Hippocampal formation (tissue), 2 donors: ENCODE measurements around the gene ENTPD6.
"Not testable (repeated sequence)": the region's sequence is repeated elsewhere in the genome, so short reads cannot be mapped to it uniquely, and the experiment has no call there.

Source experiments
- DNase-seq, 2 donors: peaks; one replicate each; lab custom pipeline; 2025; lab: John Stamatoyannopoulos, UW

ENTPD6 gene

DNA sequence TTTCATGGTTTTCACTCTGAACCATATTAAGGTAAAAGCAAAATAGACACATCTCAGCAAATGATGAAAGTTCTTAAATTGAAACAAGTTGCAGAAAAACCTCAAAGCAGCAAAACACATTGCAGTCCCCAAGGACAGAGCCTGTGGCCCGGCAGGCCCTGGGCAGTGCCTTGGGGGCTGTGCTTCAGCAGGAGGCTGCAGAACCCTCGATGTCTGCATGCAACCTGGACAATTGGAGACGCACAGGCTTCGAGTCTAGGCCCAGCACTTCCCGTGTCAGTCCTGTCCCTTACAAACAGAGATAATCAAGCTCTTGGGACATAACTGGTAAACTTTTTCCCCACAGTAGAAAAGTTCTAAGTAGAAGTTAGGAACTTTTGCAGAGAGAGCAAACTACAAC is 61.6 kb downstream of the ENTPD6 start:
- DNase-seq, result no peak

GRCh38 chr20:25257756-25258475 is 62.4 kb downstream of the ENTPD6 start:
- DNase-seq, result no peak

GRCh38 chr20:25258476-25258805 is 62.9 kb downstream of the ENTPD6 start:
- no peak for DNase-seq

GRCh38 chr20:25258828-25259227 is 63.3 kb downstream of the ENTPD6 start:
- no peak for DNase-seq

- DNase-seq, result no peak
Observed at GRCh38 chr20:25259358-25259757, 63.8 kb downstream of the ENTPD6 start.

GRCh38 chr20:25259788-25260254 is 64.3 kb downstream of the ENTPD6 start:
- DNase-seq, result no peak

DNA sequence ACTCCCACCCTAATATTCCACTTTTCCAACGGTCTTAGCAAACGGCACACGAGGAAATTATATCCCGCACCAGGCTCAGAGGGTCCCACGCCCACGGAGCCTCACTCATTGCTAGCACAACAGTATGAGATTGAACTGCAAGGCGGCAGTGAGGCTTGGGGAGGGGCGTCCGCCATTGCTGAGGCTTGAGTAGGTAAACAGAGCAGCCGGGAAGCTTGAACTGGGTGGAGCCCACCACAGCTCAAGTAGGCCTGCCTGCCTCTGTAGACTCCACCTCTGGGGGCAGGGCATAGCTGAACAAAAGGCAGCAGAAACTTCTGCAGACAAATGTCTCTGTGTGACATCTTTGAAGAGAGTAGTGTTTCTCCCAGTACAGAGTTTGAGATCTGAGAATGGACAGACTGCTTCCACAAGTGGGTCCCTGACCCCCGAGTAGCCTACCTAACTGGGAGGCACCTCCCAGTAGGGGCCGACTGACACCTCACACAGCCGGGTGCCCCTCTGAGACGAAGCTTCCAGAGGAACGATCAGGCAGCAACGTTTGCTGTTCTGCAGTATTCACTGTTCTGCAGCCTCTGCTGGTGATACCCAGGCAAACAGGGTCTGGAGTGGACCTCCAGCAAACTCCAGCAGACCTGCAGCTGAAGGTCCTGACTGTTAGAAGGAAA is 65.4 kb downstream of the ENTPD6 start:
- DNase-seq, result not testable (repeated sequence)

DNA sequence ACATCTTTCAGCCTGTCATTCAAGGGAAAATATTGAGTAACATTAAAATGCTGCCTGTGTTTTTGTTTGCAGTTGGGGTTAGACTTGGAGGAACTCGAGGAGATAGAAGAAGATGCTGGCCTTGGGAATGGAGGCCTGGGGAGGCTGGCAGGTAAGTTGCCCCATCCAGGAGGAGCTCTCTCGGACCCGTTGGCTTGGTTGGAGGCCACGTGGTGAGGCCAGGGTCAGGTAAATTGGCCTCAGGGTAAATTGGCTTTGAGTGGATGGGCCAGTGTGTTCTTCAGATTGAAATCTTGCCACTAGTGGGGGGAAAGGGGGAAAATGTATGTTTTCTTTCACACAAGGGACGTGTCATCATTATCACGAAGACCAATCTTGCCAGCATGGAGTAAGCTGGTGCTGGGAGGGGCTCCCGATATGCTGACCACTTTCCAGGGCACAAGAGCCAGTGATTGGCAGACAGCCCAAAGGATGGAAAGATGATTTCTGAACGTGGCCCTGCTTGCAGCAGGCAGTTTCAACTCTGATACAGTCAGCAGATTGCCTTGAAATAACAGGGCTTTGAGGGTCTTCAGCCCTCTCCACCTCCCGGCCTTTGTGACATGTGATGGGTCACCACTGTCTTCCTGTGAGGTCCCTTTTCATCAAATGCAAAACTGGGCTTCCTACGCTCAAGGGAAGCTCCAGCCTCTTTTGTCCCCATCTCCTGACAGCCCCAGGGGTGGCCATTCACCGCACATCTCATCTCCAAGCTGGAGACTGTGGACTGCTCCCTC is 73.7 kb downstream of the ENTPD6 start:
- no peak for DNase-seq

GRCh38 chr20:25269833-25270170 is 74.3 kb downstream of the ENTPD6 start:
- no peak for DNase-seq

GRCh38 chr20:25270829-25271251 is 75.3 kb downstream of the ENTPD6 start:
- no peak for DNase-seq

DNA sequence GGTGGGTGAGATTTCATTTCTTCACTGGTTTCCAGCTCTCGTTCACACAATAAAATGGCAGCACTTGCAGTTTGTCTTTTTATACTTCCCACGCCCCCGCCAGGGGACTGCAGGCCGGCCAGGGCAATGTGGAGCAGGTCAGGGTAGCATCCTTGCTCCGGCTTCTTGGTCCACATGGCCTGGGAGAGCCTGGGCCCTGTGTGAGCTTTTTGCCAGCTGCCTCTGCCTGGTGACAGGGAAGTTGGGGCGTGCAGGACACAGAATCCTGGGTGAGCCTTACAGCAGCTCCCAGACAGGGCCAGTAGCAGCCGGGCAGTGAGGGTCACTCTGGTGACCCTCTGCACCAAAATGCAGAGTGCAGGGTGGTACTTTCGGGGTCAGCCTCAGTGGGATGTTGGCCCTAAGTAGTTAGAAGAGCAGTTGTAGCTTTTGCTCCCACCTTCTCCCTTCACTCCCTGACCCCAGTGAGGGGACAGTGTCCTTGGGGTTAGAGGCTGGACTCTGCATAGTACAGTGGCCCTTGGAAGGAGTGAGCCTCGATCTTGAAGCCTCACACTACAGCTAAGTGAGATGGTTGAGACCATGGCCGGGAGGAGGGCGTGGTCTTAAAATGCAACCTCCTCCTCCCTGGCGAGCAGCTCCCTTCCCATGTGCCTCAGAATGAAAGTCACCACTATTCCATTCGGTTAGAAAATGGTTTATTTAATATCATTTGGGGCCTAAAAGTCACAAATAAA is 76.1 kb downstream of the ENTPD6 start:
- DNase-seq, result no peak

DNA sequence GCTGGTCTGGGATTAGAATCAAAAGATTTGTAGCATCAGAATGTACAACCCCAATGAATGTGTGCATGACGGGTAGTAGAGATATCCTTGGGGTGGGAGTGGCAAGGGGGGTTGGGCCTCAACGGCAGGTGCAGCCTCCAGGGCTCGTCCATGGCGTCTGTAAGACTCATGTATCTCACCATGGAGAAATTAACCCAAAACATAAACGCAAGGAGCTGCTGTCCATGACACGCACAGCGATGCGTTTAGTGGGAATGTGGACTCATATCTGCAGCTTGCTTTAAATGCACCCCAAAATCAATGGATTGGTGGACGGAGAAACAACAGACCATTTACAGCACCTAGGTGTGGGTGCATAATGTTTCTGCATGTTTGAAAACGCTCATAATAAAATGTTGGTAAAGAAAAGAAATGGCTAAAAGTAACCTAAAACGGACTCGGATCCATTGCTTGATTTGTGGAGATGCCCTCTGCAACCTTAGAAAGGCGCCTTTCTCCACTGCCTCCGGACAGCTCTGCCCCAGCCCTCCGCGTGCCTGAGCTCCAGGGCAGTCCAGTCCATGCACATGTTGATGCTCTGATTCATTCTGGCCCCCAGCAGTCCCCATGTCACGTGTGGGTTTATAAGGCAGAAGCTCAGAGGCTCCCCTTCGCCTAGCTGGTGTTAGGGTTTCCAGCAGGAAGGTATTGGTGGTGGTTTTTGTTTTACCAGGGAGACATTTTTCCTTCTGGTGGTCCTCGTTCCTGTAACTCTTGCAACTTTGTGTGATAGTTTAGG is 76.9 kb downstream of the ENTPD6 start:
- no peak for DNase-seq

DNA sequence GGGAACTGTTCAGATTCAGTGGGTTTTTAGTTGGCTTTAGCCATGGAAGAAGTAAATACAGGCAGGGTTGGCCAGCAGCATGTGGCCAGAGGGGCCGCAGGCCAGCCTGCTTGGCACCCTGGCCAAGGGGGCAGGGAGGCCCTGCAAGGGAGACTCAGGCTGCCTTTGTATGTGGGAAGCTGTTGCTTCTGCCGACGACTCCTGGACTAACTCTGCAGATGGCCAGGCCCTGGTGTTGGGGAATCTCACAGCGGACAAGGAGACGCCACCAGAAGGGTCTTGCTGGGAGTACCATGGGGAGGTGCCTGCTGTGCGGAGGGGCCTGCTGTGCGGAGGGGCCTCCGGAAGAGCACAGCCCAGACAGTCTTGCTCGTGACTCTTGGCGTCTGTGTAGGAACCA is 77.5 kb downstream of the ENTPD6 start:
- DNase-seq, result peak in 1 of 2 donors; percentile 45

DNA sequence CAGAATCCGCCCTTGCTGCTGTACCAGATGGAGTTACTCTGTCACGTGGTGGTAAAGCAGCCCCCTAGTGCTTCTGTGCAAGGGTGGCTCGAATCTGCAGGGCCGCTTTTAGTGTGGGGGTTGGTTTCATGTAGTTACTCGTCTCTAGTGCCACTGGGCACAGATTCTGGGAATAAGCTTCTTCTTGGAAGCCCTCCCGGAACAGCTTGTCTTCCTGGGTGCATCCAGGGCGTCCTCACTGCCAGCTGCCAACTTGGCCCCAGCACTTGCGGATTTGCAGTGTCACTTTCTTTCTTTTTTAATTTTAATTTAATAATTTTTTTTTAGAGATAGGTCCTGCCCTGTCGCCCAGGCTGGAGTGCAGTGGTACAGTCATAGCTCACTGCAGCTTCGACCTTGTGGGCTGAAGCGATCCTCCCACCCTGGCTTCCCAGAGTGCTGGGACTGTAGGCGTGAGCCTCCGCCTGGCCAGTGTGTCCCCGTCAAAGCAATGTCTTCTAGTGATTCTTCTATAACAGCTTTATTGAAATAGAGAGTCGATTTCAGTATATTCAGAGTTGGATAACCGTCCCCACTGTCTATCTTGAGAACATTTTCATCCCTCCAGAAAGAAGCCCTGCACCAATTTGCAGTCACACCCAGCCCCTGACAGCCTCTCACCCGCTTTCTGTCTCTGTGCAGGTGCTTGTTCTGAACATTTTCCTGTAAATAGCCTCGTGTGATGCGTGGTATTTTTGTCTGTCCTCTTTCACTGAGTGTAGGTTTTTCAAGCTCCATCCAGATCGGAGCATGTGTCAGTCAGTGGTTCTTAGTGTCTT is 78.2 kb downstream of the ENTPD6 start:
- DNase-seq, result peak; percentile 41 to 56

GRCh38 chr20:25274481-25274880 is 79.0 kb downstream of the ENTPD6 start:
- DNase-seq, result no peak

DNA sequence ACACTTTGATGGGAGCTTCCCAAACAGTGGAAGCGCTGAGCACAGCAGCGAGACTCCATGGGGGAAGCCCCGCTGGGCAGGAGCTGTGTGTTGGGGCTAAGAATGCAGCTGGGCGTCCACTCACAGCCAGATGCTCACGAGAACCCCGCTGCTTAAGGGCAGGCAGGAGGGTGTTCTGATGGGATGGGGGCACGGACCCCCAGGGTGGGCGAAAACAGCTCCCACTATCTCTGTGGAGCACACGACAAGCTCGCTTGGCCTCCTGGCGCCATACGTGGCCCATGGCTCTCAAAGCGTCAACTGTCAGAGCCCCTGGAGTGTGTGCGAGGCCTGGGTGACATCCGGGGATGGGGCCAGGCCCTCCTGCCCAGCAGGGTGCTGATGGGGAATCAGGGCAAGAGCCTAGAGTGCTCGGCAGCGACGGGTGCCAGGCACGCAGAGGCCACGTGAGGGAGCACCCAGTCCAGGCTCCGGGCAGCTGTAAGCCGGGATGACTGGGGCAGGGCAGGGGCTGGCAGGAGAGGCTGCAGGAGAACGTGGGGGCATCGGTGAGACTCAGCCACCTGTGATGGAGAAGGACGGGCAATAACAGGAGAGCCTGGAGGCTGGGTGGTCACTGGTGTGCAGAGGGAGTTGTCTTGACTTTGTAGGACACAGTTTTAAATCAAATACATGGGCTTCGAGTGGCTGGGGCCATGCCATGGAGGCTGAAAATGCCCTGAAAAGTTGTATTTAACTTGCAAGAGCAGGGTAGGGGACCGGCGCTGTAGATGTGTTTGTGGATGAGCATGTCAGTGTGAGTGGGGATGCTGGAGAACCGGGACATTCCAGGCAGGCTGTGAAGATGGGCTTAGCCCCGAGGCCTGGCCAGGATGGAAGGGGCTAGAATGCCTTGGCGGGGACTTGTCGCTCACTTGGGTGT is 79.6 kb downstream of the ENTPD6 start:
- DNase-seq, result no peak

- no peak for DNase-seq
Observed at GRCh38 chr20:25275813-25276532, 80.5 kb downstream of the ENTPD6 start.
